CD14-positive monocyte (primary cell): ENCODE measurements around the gene PPP1CB. TPM values are rescaled to one million over a fixed set of nuclear protein-coding genes. Genes with fewer than 3 reads are reported as not detected.

Experiments
- DNase-seq, 3 donors: peaks; one replicate each; pipeline ENCODE4 v3.0.0-alpha.2; 2011 to 2022
- H2AFZ ChIP-seq: 2 replicates; pipeline ENCODE4 v1.6.0; 2012; ENCODE audit warnings: mild to moderate bottlenecking, low read depth, low read length, inconsistent platforms; ENCODE audit not compliant: insufficient read depth, poor library complexity, severe bottlenecking
- H3K27ac ChIP-seq, 2 donors: 1 replicate in 1 of 2; 2 replicates in 1 of 2; pipeline ENCODE4 v1.5.1; 2012 to 2013; ENCODE audit warnings: low read length in 2 of 2, control low read depth in 1 of 2, inconsistent platforms in 1 of 2, low read depth in 1 of 2, mild to moderate bottlenecking in 1 of 2
- H3K27me3 ChIP-seq, 2 donors: one replicate each; pipeline versions ENCODE4 v1.6.0 to v1.6.1; 2011 to 2013; ENCODE audit warnings: low read length in 2 of 2; ENCODE audit not compliant: control insufficient read depth in 2 of 2, insufficient read depth in 2 of 2
- H3K36me3 ChIP-seq, 2 donors: replicated peaks in 1 of 2; 1 replicate in 1 of 2; 2 replicates in 1 of 2; pipeline versions ENCODE4 v1.5.1 to v1.6.1; 2012 to 2013; ENCODE audit warnings: low read length in 2 of 2, control low read depth in 1 of 2, inconsistent platforms in 1 of 2, mild to moderate bottlenecking in 1 of 2; ENCODE audit not compliant: insufficient read depth in 2 of 2, control insufficient read depth in 1 of 2
- H3K4me1 ChIP-seq, 2 donors: 1 replicate in 1 of 2; 2 replicates in 1 of 2; pipeline versions ENCODE4 v1.5.1 to v1.6.1; 2012 to 2013; ENCODE audit warnings: low read length in 2 of 2, control low read depth in 1 of 2, inconsistent platforms in 1 of 2, mild to moderate bottlenecking in 1 of 2, moderate library complexity in 1 of 2; ENCODE audit not compliant: insufficient read depth in 2 of 2, control insufficient read depth in 1 of 2
- H3K4me2 ChIP-seq: replicated peaks from 2 replicates; pipeline ENCODE3; 2012; ENCODE audit warnings: low read length, moderate library complexity, mild to moderate bottlenecking; ENCODE audit not compliant: poor library complexity, severe bottlenecking; ENCODE audit errors: extremely low read depth
- H3K4me3 ChIP-seq, 3 experiments: fragments of 200-600 bp in 1 of 3; sonication (generic) in 1 of 3; replicated peaks in 1 of 3; 1 replicate in 2 of 3; 2 replicates in 1 of 3; pipeline ENCODE4 v1.5.1; 2011 to 2013; ENCODE audit warnings: low read length in 3 of 3, mild to moderate bottlenecking in 3 of 3, control low read depth in 2 of 3, low read depth in 2 of 3, inconsistent platforms in 1 of 3, moderate library complexity in 1 of 3
- H3K79me2 ChIP-seq: 2 replicates; pipeline ENCODE4 v1.6.0; 2012; ENCODE audit warnings: mild to moderate bottlenecking, control low read depth, inconsistent platforms, low read length, moderate library complexity; ENCODE audit not compliant: insufficient read depth
- H3K9ac ChIP-seq: 2 replicates; pipeline ENCODE4 v1.6.0; 2017; ENCODE audit warnings: low read length, mild to moderate bottlenecking; ENCODE audit not compliant: insufficient read depth, poor library complexity, severe bottlenecking
- H3K9me3 ChIP-seq, 2 donors: replicated peaks in 1 of 2; 1 replicate in 1 of 2; 2 replicates in 1 of 2; pipeline versions ENCODE4 v1.5.1 to v1.6.1; 2012 to 2013; ENCODE audit warnings: low read length in 2 of 2, control low read depth in 1 of 2; ENCODE audit not compliant: control insufficient read depth in 1 of 2, insufficient read depth in 1 of 2
- H4K20me1 ChIP-seq: 2 replicates; pipeline ENCODE4 v1.6.0; 2012; ENCODE audit warnings: mild to moderate bottlenecking, low read length, control low read depth, moderate library complexity; ENCODE audit not compliant: insufficient read depth
- H3K27ac Mint-ChIP-seq, 7 donors: one replicate each; pipeline ENCODE4 v1.8.0; 2020; ENCODE audit warnings: mild to moderate bottlenecking in 7 of 7, mixed read lengths in 7 of 7, moderate library complexity in 6 of 7, inconsistent platforms in 2 of 7
- H3K27me3 Mint-ChIP-seq, 3 donors: one replicate each; pipeline ENCODE4 v1.8.0; 2021 to 2022; ENCODE audit warnings: low read depth in 3 of 3, mild to moderate bottlenecking in 3 of 3, mixed read lengths in 3 of 3, moderate library complexity in 3 of 3, inconsistent platforms in 1 of 3
- H3K36me3 Mint-ChIP-seq, 2 donors: one replicate each; pipeline ENCODE4 v1.8.0; 2020; ENCODE audit warnings: mixed read lengths in 2 of 2, inconsistent platforms in 1 of 2, mild to moderate bottlenecking in 1 of 2
- H3K4me1 Mint-ChIP-seq: one replicate; pipeline ENCODE4 v1.8.0; 2020; ENCODE audit warnings: mild to moderate bottlenecking, mixed read lengths
- H3K4me3 Mint-ChIP-seq, 2 donors: one replicate each; pipeline ENCODE4 v1.8.0; 2020; ENCODE audit warnings: mild to moderate bottlenecking in 2 of 2, mixed read lengths in 2 of 2, moderate library complexity in 1 of 2
- H3K9me3 Mint-ChIP-seq, 7 donors: one replicate each; pipeline ENCODE4 v1.8.0; 2020 to 2022; ENCODE audit warnings: mixed read lengths in 7 of 7, mild to moderate bottlenecking in 6 of 7, moderate library complexity in 6 of 7, inconsistent platforms in 2 of 7
- WGBS: methylation state at CpG from one replicate; pipeline ENCODE4 v1.1.5; 2013; ENCODE audit warnings: missing lambda C conversion rate; ENCODE audit not compliant: insufficient coverage; 5-methylcytosine and 5-hydroxymethylcytosine counted together
- intact Hi-C, 2 donors: fragments of 100-400 bp; cut with micrococcal nuclease; formaldehyde crosslinking; loops; one replicate each; pipeline versions ENCODE4 v1.15.0 to v1.15.1; 2023
- polyA plus RNA-seq, 3 donors: library from polyadenylated mRNA; depleted of rRNA in 1 of 3; unstranded in 2 of 3; stranded (reverse) in 1 of 3; fragments of 300-500 nt in 2 of 3; fragments of >200 nt in 1 of 3; fragmentation: Illumina TruSeq in 2 of 3; gene quantifications; 1 replicate in 2 of 3; 2 replicates in 1 of 3; pipeline ENCODE4 v1.2.3, GENCODE V29; 2012 to 2021
- TF ChIP-seq, protein P1 (sequence below): fragments of 200-600 bp; IDR thresholded peaks from one replicate; pipeline ENCODE4 v1.8.0; 2022; ENCODE audit warnings: antibody characterized with exemption, mild to moderate bottlenecking

Gene PPP1CB
- polyA plus RNA-seq, 3 donors = 25.3 to 142 (median 69.4) TPM

- intact Hi-C loops = loop anchor here (2.0 to 10.0 kb wide), 5 partner anchors 35 to 185 kb away; no protein-coding TSS in a partner anchor
- H3K4me2 ChIP-seq = peak overlapping the region; percentile 90
These were observed 463 bp downstream of the PPP1CB start for GRCh38 chr2:28751956-28752630.

DNA sequence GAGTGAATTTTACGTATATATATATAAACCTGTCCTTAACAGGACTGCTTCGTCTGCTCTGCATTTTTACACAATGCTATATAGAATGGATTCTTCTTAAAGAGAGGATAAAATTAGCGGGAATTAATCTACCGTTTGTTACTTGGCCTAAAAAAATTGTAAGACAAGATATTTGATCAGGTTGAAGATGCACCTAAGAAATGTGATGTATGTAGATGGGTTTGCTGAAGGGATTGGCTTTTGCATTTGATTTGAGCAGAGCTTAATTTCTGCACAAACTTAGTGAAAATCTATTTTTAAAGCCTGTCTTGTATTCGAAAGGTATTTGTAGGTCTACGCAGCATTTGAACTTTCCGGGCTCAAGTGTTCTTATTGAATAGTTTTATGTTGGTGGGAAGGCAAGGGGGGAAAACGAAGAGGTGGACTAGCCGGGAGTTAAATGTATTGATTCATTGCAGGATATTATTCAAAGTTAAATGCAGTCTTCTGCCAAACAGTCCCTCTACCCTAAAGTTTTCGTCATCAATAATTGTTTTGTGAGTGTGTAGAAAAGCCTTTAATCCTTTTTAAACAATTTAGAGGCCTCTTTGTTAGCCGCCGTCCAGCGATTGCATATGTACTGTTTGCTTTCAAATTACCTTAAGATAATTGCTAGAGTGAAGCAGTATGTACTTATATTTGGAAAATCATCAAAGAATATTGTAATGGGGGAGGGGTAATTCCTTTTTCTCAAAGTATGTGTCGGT, 1.2 kb downstream of the PPP1CB start:
- peaks cover 73% of the 10 kb centered on the region for H3K79me2 ChIP-seq
- H3K9me3 ChIP-seq = no peaks in the 10 kb centered on the region
- TF ChIP-seq, protein P1, sequence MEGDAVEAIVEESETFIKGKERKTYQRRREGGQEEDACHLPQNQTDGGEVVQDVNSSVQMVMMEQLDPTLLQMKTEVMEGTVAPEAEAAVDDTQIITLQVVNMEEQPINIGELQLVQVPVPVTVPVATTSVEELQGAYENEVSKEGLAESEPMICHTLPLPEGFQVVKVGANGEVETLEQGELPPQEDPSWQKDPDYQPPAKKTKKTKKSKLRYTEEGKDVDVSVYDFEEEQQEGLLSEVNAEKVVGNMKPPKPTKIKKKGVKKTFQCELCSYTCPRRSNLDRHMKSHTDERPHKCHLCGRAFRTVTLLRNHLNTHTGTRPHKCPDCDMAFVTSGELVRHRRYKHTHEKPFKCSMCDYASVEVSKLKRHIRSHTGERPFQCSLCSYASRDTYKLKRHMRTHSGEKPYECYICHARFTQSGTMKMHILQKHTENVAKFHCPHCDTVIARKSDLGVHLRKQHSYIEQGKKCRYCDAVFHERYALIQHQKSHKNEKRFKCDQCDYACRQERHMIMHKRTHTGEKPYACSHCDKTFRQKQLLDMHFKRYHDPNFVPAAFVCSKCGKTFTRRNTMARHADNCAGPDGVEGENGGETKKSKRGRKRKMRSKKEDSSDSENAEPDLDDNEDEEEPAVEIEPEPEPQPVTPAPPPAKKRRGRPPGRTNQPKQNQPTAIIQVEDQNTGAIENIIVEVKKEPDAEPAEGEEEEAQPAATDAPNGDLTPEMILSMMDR = no peak
- Mint-ChIP-seq H3K9me3 (no peaks in the 10 kb centered on the region), H3K27me3 (peaks cover 0 to 2% (median 0%) of the 10 kb centered on the region in 3 donors), H3K27ac (peak overlapping the region; percentile 96 to 99 (median 98)), H3K4me3 (peak overlapping the region; percentile 91 to 99), H3K4me1 (peaks cover 50% of the 10 kb centered on the region), H3K36me3 (peaks cover 18 to 23% of the 10 kb centered on the region in 2 donors)
- H3K4me1 ChIP-seq = peaks cover 23 to 34% of the 10 kb centered on the region in 2 donors
- peak overlapping the region; percentile 98 for H3K9ac ChIP-seq
- H3K4me3 ChIP-seq = peak overlapping the region; percentile 96 to 100 (median 97)
- no peaks in the 10 kb centered on the region for H3K27me3 ChIP-seq
- H3K36me3 ChIP-seq = peaks cover 4 to 14% of the 10 kb centered on the region in 2 donors
- H3K4me2 ChIP-seq = peak overlapping the region; percentile 90
- DNase-seq = no peak
- peaks cover 57% of the 10 kb centered on the region for H4K20me1 ChIP-seq
- no peak overlapping the region for H2AFZ ChIP-seq
- WGBS = 0% methylated on average over 1 of the region's 14 CpGs
- intact Hi-C loops = loop anchor here (5.0 to 10.0 kb wide), 4 partner anchors 131 to 186 kb away; no protein-coding TSS in a partner anchor
- peak overlapping the region; percentile 94 to 98 for H3K27ac ChIP-seq

More at GRCh38 chr2:28751956-28752630, 463 bp downstream of the PPP1CB start:
- H2AFZ ChIP-seq = peak overlapping the region; percentile 46
- H3K4me1 Mint-ChIP-seq = peaks cover 43% of the 10 kb centered on the region
- peaks cover 66% of the 10 kb centered on the region for H3K79me2 ChIP-seq
- H3K9me3 ChIP-seq = no peaks in the 10 kb centered on the region
- peaks cover 3 to 9% of the 10 kb centered on the region in 2 donors for H3K36me3 ChIP-seq
- H3K27me3 Mint-ChIP-seq = peaks cover 0 to 2% (median 0%) of the 10 kb centered on the region in 3 donors
- H3K4me3 Mint-ChIP-seq = peak overlapping the region; percentile 91 to 99
- peak overlapping the region; percentile 94 to 98 for H3K27ac ChIP-seq
- peak overlapping the region; percentile 98 for H3K9ac ChIP-seq
- peaks cover 16 to 23% of the 10 kb centered on the region in 2 donors for H3K36me3 Mint-ChIP-seq
- no peaks in the 10 kb centered on the region for H3K27me3 ChIP-seq
- H3K27ac Mint-ChIP-seq = peak overlapping the region; percentile 96 to 99 (median 98)
- peak overlapping the region; percentile 96 to 100 (median 97) for H3K4me3 ChIP-seq
- no peaks in the 10 kb centered on the region for H3K9me3 Mint-ChIP-seq
- TF ChIP-seq, protein P1 = no peak
- H3K4me1 ChIP-seq = peaks cover 23 to 34% of the 10 kb centered on the region in 2 donors
- peaks cover 50% of the 10 kb centered on the region for H4K20me1 ChIP-seq
- no peak for DNase-seq
- WGBS = under 1% methylated on average over 73 of the region's 78 CpGs
